NCI-H226 (cell line): ENCODE data around the gene CARMIL1.

Experiments
- DNase-seq: peaks from one replicate; pipeline ENCODE4 v3.0.0-alpha.2; 2015

CARMIL1 gene

GRCh38 chr6:25484900-25485299, 205.7 kb downstream of the CARMIL1 start:
- DNase-seq: no peak

GRCh38 chr6:25485821-25486534, 206.8 kb downstream of the CARMIL1 start:
- peak; percentile 9 for DNase-seq

GRCh38 chr6:25486550-25486949, 207.4 kb downstream of the CARMIL1 start:
- no peak for DNase-seq

- DNase-seq: no peak
Measured at GRCh38 chr6:25487012-25487411, 207.8 kb downstream of the CARMIL1 start.

- no peak for DNase-seq
Measured at GRCh38 chr6:25488156-25488555, 209.0 kb downstream of the CARMIL1 start.

- no peak for DNase-seq
Measured at GRCh38 chr6:25489399-25489798, 210.2 kb downstream of the CARMIL1 start.

GRCh38 chr6:25490018-25490801, 211.0 kb downstream of the CARMIL1 start:
- peak; percentile 46 for DNase-seq

GRCh38 chr6:25492951-25493350, 213.8 kb downstream of the CARMIL1 start:
- no peak for DNase-seq

GRCh38 chr6:25494469-25494868, 215.3 kb downstream of the CARMIL1 start:
- no peak for DNase-seq

- no peak for DNase-seq
Measured at GRCh38 chr6:25497383-25498040, 218.3 kb downstream of the CARMIL1 start.

- no peak for DNase-seq
Measured at GRCh38 chr6:25498505-25498904, 219.3 kb downstream of the CARMIL1 start.

GRCh38 chr6:25499615-25500235, 220.6 kb downstream of the CARMIL1 start:
- no peak for DNase-seq

- no peak for DNase-seq
Measured at GRCh38 chr6:25503686-25504085, 224.5 kb downstream of the CARMIL1 start.

GRCh38 chr6:25504661-25505060, 225.5 kb downstream of the CARMIL1 start:
- DNase-seq: no peak

GRCh38 chr6:25506020-25506419, 226.8 kb downstream of the CARMIL1 start:
- no peak for DNase-seq

GRCh38 chr6:25508051-25508450, 228.9 kb downstream of the CARMIL1 start:
- no peak for DNase-seq

- no peak for DNase-seq
Measured at GRCh38 chr6:25511376-25511775, 232.2 kb downstream of the CARMIL1 start.

GRCh38 chr6:25512560-25512959, 233.4 kb downstream of the CARMIL1 start:
- DNase-seq: no peak

GRCh38 chr6:25519856-25520255, 240.7 kb downstream of the CARMIL1 start:
- no peak for DNase-seq

GRCh38 chr6:25524542-25524941, 245.4 kb downstream of the CARMIL1 start:
- DNase-seq: no peak

- DNase-seq: no peak
Measured at GRCh38 chr6:25525078-25525477, 245.9 kb downstream of the CARMIL1 start.

- no peak for DNase-seq
Measured at GRCh38 chr6:25534942-25535631, 255.9 kb downstream of the CARMIL1 start.
